ENCODE data around the gene PLOD2.
"Not testable (repeated sequence)": the region's sequence is repeated elsewhere in the genome, so short reads cannot be mapped to it uniquely, and the experiment has no call there.

Gene PLOD2

DNA sequence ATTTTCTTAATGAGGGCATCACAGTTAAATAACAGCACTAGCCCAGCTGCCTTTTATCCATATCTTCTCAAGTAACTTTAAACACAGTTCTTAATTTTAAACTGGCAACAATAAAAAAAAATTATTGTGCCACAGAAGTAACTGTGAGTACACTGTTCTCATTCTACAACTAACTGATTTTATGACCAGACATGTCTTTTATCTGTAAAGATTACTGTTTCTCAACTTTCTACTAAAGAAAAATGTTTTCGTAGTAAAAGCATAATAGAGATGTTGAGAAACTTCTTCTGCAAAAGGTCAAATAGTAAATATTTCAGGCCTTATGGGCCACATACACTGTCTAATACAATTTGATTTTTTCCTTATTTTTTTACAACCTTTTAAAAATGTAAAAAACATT lies 32.0 kb downstream of the PLOD2 start:
- Histone ChIP-seq H3K4me2 (no peak overlapping the region), H3K27ac (no peak overlapping the region), H3K4me3 (no peak overlapping the region), H3K9ac (no peak overlapping the region), H3K27me3 (no peaks in the 10 kb centered on the region), H3K9me3 (no peaks in the 10 kb centered on the region), H3K4me1 (no peaks in the 10 kb centered on the region), H4K20me1 (no peaks in the 10 kb centered on the region), H3K36me3 (no peaks in the 10 kb centered on the region)
- no peak for TF ChIP-seq Cebpa-rat (IDR thresholded peaks at IDR 0.05)

DNA sequence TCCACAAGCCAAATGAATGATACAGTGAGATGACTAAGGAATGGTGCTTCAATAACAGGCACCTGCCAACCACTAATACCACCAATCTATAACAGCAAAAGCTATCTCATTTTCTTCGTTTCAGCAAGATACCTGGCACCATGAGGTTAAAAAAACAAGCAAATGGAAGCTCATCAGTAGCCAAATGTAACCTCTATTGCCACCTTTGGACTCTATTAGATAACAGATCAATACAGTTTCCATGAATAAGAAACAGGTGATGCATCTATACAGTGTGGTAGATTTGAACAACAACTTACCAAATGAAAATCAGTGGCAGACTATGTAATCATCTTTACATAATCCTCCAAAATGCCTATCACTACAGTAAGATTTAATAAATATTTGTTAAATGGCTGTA lies 32.8 kb downstream of the PLOD2 start:
- Histone ChIP-seq H3K27me3 (no peaks in the 10 kb centered on the region), H4K20me1 (no peaks in the 10 kb centered on the region), H3K4me2 (no peak overlapping the region), H3K4me3 (no peak overlapping the region), H3K9me3 (no peaks in the 10 kb centered on the region), H3K9ac (no peak overlapping the region), H3K27ac (no peak overlapping the region), H3K36me3 (no peaks in the 10 kb centered on the region), H3K4me1 (no peaks in the 10 kb centered on the region)
- no peak for TF ChIP-seq Cebpa-rat (IDR thresholded peaks at IDR 0.05)

DNA sequence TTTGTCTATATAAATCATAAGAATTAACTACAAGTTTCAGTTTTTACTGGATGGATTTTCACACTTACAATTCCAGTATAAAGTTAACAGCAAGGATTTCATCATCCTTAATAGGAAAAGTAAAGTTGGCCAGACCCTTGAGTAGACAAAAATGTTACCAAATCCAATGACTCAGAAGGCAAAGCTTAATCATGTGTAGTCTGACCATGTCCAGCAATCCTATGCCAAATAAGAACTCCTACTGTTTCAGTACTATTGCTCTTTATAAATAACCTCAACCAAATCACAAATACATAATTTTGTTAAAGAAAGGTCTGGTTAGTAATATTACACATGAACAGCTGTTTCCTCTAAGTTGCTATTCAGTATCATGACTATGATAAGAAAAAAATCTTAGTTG lies 35.0 kb downstream of the PLOD2 start:
- Histone ChIP-seq H3K4me3 (no peak overlapping the region), H3K27ac (no peak overlapping the region), H3K9ac (no peak overlapping the region), H3K9me3 (no peaks in the 10 kb centered on the region), H3K4me1 (no peaks in the 10 kb centered on the region), H3K27me3 (no peaks in the 10 kb centered on the region), H4K20me1 (no peaks in the 10 kb centered on the region), H3K4me2 (no peak overlapping the region), H3K36me3 (no peaks in the 10 kb centered on the region)
- TF ChIP-seq Cebpa-rat (IDR thresholded peaks at IDR 0.05), result no peak

DNA sequence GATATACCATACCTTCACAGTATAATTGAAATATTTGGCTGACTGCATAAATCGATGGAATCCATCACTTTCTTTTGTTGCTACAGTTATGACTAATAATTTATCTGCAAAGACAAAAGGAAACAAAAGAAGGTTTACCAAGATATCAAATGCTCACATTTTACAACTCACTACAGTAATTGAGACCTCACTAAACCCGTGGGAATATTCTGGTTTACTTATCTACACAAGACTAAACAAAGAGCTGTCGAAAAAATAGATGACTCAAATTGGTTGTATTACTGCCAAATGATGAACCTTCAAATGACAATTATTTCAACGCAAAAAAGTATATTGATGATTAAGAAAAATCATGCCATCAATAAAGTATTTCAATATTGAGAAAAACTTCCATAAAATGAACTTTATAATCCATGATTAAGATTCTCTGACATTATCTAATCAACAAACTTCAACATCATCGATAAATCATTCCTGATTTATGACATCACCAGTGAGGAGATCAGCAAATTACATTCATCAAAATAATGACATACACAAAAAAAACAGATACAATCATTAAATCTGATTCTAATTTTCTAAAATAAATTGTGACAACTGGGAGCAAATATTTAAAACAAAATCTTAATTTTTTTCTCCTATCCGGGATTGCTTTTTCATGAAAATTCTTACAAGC lies 36.7 kb downstream of the PLOD2 start:
- no peaks in the 10 kb centered on the region for H3K36me3 ChIP-seq
- no peaks in the 10 kb centered on the region for H3K9me3 ChIP-seq
- no peak for TF ChIP-seq Cebpa-rat (IDR thresholded peaks at IDR 0.05)
- no peaks in the 10 kb centered on the region for H3K27me3 ChIP-seq
- H3K4me2 ChIP-seq, result no peak overlapping the region
- H3K9ac ChIP-seq, result no peak overlapping the region
- no peaks in the 10 kb centered on the region for H3K4me1 ChIP-seq
- no peak overlapping the region for H3K4me3 ChIP-seq
- H4K20me1 ChIP-seq, result no peaks in the 10 kb centered on the region
- no peak overlapping the region for H3K27ac ChIP-seq

DNA sequence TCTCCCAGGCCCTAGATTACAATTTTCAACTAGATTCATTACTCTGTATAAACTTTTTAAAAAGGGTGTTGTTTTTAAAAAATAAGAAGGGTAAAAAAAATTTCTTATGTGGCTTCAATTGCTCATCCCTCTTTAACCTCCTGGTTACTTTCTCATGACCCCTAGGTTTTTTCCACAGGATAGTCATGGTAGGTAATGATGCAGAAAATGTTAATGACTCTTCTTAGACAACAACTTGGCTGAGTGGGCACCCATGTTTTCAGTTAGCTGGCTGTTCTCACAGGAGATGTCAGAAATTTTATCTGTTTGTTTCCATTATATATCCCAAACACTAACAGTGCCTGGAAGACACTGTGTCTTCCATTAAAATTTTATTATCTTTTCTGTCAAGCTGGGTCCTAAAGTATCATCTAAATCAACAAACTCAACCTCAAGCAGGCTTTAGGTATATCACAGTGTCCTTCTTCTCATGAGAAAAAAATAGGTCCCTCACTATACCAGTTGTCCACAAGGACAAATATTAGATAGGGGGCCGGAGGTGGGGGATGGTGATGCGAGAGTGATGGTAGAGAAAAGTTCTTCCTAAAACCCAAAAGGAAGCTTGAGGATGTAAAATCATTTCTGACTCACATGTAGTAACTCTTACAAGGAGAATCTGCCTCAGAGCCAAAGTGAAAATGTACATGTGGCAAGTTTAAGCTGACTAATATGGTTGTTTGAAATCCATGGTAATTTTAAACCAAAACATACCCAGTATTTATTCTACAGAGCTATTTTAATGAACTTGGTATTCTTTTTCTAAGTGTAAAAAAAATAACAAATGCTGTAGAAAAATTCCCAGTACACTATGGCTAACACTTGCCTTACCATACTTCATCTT lies 43.3 kb downstream of the PLOD2 start:
- no peaks in the 10 kb centered on the region for H3K4me1 ChIP-seq
- H3K9me3 ChIP-seq, result peaks cover 26% of the 10 kb centered on the region
- H3K9ac ChIP-seq, result no peak overlapping the region
- no peaks in the 10 kb centered on the region for H4K20me1 ChIP-seq
- TF ChIP-seq Cebpa-rat (IDR thresholded peaks at IDR 0.05), result no peak
- no peaks in the 10 kb centered on the region for H3K27me3 ChIP-seq
- no peak overlapping the region for H3K4me3 ChIP-seq
- no peak overlapping the region for H3K27ac ChIP-seq
- no peaks in the 10 kb centered on the region for H3K36me3 ChIP-seq
- H3K4me2 ChIP-seq, result no peak overlapping the region

DNA sequence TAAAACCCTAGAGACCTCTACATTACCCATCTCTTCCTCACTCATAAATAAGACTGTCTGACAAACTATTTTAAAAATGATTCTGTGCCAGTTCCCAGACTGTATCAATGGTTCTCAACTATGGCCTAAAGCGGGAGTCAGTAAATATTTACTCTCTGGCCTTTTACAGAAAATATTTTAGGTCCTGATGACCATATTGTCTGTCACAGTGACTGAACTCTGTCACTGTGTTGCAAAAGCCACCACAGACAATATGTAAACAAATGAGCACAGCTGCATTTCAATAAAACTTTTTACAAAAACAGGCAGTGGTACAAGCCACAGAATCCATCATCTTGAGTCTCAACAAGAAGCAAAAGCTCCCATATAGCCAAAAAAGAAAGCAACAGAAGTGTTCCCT lies 45.4 kb downstream of the PLOD2 start:
- Histone ChIP-seq H3K27ac (no peak overlapping the region), H4K20me1 (no peaks in the 10 kb centered on the region), H3K36me3 (no peaks in the 10 kb centered on the region)

DNA sequence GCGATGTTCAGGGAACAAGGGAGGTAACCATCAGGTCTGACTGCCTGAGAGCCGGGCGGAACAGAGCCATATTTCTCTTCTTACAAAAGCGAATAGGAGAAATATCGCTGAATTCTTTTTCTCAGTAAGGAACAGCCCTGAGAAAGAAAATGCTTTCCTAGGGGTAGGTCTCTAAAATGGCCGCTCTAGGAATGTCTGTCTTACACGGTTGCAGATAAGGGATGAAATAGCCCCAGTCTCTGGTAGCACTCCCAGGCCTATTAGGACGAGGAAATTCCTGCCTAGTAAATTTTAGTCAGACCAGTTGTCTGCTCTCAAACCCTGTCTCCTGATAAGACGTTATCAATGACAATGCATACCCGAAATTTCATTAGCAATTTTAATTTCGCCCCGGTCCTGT lies 47.2 kb downstream of the PLOD2 start:
- not testable (repeated sequence) for H3K4me3 ChIP-seq

More for the DNA sequence above, 45.4 kb downstream of the PLOD2 start:
- Histone ChIP-seq H3K4me1 (no peaks in the 10 kb centered on the region), H3K27me3 (no peaks in the 10 kb centered on the region), H3K4me2 (no peak overlapping the region), H3K4me3 (no peak overlapping the region), H3K9me3 (peaks cover 26% of the 10 kb centered on the region), H3K9ac (no peak overlapping the region)
- no peak for TF ChIP-seq Cebpa-rat (IDR thresholded peaks at IDR 0.05)

DNA sequence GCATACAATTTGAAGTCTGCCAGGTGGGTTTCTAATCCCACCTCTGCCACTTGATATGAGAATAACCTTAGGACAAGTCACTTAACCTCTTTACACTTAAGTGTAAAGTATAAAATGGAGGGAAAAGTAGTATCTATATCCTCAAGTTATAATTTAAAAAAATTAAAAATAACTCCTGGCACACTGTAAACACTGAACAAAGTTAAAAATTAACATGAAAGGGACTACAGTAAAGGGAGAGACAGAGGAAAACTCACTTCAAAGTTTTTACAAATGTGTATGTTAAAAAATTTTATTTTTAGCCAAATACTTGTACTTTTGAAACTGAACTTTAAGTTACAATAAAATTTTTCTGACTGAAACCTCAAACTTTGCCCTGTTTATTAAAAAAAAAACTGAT lies 49.6 kb downstream of the PLOD2 start:
- H3K4me2 ChIP-seq, result no peak overlapping the region
- H3K4me1 ChIP-seq, result no peaks in the 10 kb centered on the region
- H3K36me3 ChIP-seq, result no peaks in the 10 kb centered on the region

More for the DNA sequence above, 47.2 kb downstream of the PLOD2 start:
- H4K20me1 ChIP-seq, H3K9ac ChIP-seq, H3K27me3 ChIP-seq, H3K36me3 ChIP-seq, H3K4me2 ChIP-seq, H3K27ac ChIP-seq, H3K4me1 ChIP-seq: not testable (repeated sequence)
- H3K9me3 ChIP-seq, result peaks cover 26% of the 10 kb centered on the region

DNA sequence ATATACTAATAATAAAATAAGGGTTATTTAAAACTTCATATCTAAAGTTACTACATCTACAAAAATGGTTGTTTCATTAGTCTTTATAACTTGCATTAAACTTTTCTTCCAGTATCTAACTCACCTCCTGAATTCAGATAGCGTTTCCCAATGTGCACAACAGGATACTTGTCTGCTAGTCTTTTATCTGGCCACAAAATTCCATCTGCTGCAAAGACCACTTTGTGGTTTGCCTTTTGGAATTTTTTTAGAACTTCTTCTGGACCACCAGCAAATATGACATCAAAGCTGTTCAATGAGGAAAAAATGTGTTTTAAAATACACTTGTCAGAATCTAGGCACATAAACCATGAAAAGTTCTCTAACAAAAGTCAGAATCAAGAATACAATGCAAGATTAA lies 50.8 kb downstream of the PLOD2 start:
- H3K36me3 ChIP-seq, result no peaks in the 10 kb centered on the region
- no peak overlapping the region for H3K9ac ChIP-seq
- no peak for TF ChIP-seq Cebpa-rat (IDR thresholded peaks at IDR 0.05)
- no peaks in the 10 kb centered on the region for H3K27me3 ChIP-seq
- H3K4me2 ChIP-seq, result no peak overlapping the region
- H3K4me3 ChIP-seq, result no peak overlapping the region
- peaks cover 16% of the 10 kb centered on the region for H3K9me3 ChIP-seq
- H4K20me1 ChIP-seq, result no peaks in the 10 kb centered on the region
- no peaks in the 10 kb centered on the region for H3K4me1 ChIP-seq
- H3K27ac ChIP-seq, result no peak overlapping the region

More for the DNA sequence above, 49.6 kb downstream of the PLOD2 start:
- Histone ChIP-seq H3K27me3 (no peaks in the 10 kb centered on the region), H3K9ac (no peak overlapping the region), H3K4me3 (no peak overlapping the region), H3K27ac (no peak overlapping the region), H3K9me3 (peaks cover 26% of the 10 kb centered on the region), H4K20me1 (no peaks in the 10 kb centered on the region)
- TF ChIP-seq Cebpa-rat (IDR thresholded peaks at IDR 0.05), result no peak

DNA sequence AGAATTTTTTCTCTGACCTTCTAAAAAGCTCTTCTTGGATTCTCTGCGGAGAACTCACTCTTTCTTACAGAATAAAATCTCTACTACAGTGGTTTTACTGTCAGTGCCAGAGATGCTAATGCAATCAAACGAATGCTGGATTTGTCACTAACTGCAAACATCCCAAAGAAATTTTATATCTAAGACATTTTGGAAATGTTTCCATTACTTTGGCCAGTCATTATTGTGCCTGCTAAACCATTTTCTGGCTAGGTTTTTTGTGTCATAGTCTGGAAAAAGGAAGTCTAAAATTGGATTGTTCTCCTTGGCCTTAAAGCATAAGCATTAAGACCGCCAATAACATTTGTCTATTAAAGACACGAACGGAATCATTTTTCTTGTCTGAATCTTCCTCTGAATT lies 54.0 kb downstream of the PLOD2 start:
- no peak for TF ChIP-seq Cebpa-rat (IDR thresholded peaks at IDR 0.05)
- Histone ChIP-seq H3K27me3 (no peaks in the 10 kb centered on the region), H3K36me3 (no peaks in the 10 kb centered on the region), H3K4me1 (no peaks in the 10 kb centered on the region), H3K9me3 (no peaks in the 10 kb centered on the region), H3K27ac (no peak overlapping the region), H4K20me1 (no peaks in the 10 kb centered on the region), H3K9ac (no peak overlapping the region), H3K4me2 (no peak overlapping the region), H3K4me3 (no peak overlapping the region)
